ENCODE measurements around the gene OR13A1.
"Not testable (repeated sequence)": the region's sequence is repeated elsewhere in the genome, so short reads cannot be mapped to it uniquely, and the experiment has no call there.

OR13A1 gene

GRCh38 chr10:45280113-45280760, 35.2 kb downstream of the OR13A1 start:
- DNase-seq (ENCODE audit: low read depth), result no peak

- no peak for DNase-seq (ENCODE audit: low read depth)
Observed at GRCh38 chr10:45279682-45280081, 35.7 kb downstream of the OR13A1 start.

GRCh38 chr10:45278860-45279498, 36.4 kb downstream of the OR13A1 start:
- DNase-seq (ENCODE audit: low read depth), result no peak

GRCh38 chr10:45276146-45276545, 39.3 kb downstream of the OR13A1 start:
- DNase-seq (ENCODE audit: low read depth), result not testable (repeated sequence)

GRCh38 chr10:45274364-45274763, 41.0 kb downstream of the OR13A1 start:
- no peak for DNase-seq (ENCODE audit: low read depth)

- not testable (repeated sequence) for DNase-seq (ENCODE audit: low read depth)
Observed at GRCh38 chr10:45267777-45268176, 47.6 kb downstream of the OR13A1 start.

GRCh38 chr10:45265996-45266395, 49.4 kb downstream of the OR13A1 start:
- DNase-seq (ENCODE audit: low read depth), result no peak

- no peak for DNase-seq (ENCODE audit: low read depth)
Observed at GRCh38 chr10:45261946-45262345, 53.5 kb downstream of the OR13A1 start.

- DNase-seq (ENCODE audit: low read depth), result no peak
Observed at GRCh38 chr10:45261243-45261775, 54.1 kb downstream of the OR13A1 start.

- DNase-seq (ENCODE audit: low read depth), result not testable (repeated sequence)
Observed at GRCh38 chr10:45260635-45261034, 54.8 kb downstream of the OR13A1 start.

- not testable (repeated sequence) for DNase-seq (ENCODE audit: low read depth)
Observed at GRCh38 chr10:45259786-45260495, 55.5 kb downstream of the OR13A1 start.

GRCh38 chr10:45257600-45257999, 57.8 kb downstream of the OR13A1 start:
- no peak for DNase-seq (ENCODE audit: low read depth)

GRCh38 chr10:45256246-45256645, 59.2 kb downstream of the OR13A1 start:
- DNase-seq (ENCODE audit: low read depth), result no peak

- no peak for DNase-seq (ENCODE audit: low read depth)
Observed at GRCh38 chr10:45255706-45256105, 59.7 kb downstream of the OR13A1 start.

GRCh38 chr10:45254892-45255291, 60.5 kb downstream of the OR13A1 start:
- no peak for DNase-seq (ENCODE audit: low read depth)

- no peak for DNase-seq (ENCODE audit: low read depth)
Observed at GRCh38 chr10:45253183-45253914, 62.1 kb downstream of the OR13A1 start.

Data from GM04503 (cell line).